Skeletal muscle tissue (tissue), 4 donors: ENCODE measurements around the gene BCKDK. TPM values are rescaled to one million over a fixed set of nuclear protein-coding genes. Genes with fewer than 3 reads are reported as not detected.
A peak's percentile ranks its signal among the peaks of the same experiment; 100 is the strongest.
"Not testable (repeated sequence)": the region's sequence is repeated elsewhere in the genome, so short reads cannot be mapped to it uniquely, and the experiment has no call there.

ENCODE experiments used
- H3K27ac ChIP-seq: one replicate; pipeline ENCODE4 v1.7.0; 2013; ENCODE audit warnings: mild to moderate bottlenecking, low read depth, low read length, inconsistent platforms
- H3K27me3 ChIP-seq, 3 donors: one replicate each; pipeline ENCODE4 v1.7.0; 2013; ENCODE audit warnings: low read length in 3 of 3; ENCODE audit not compliant: control insufficient read depth in 3 of 3, insufficient read depth in 3 of 3
- H3K36me3 ChIP-seq, 3 donors: one replicate each; pipeline ENCODE4 v1.7.0; 2013; ENCODE audit warnings: low read length in 3 of 3; ENCODE audit not compliant: control insufficient read depth in 3 of 3, insufficient read depth in 3 of 3
- H3K4me1 ChIP-seq, 3 donors: one replicate each; pipeline ENCODE4 v1.7.0; 2013; ENCODE audit warnings: low read length in 3 of 3, mild to moderate bottlenecking in 3 of 3; ENCODE audit not compliant: control insufficient read depth in 3 of 3, insufficient read depth in 3 of 3
- H3K4me3 ChIP-seq, 3 donors: one replicate each; pipeline ENCODE4 v1.7.0; 2013; ENCODE audit warnings: low read length in 3 of 3
- H3K9ac ChIP-seq, 3 donors: one replicate each; pipeline ENCODE4 v1.7.0; 2013; ENCODE audit warnings: low read length in 3 of 3, mild to moderate bottlenecking in 3 of 3, moderate library complexity in 2 of 3, low read depth in 1 of 3
- H3K9me3 ChIP-seq, 3 donors: one replicate each; pipeline ENCODE4 v1.7.0; 2013; ENCODE audit warnings: low read length in 3 of 3; ENCODE audit not compliant: control insufficient read depth in 3 of 3
- total RNA-seq: library from RNA; depleted of rRNA; stranded (reverse); fragments of >200 nt; gene quantifications from one replicate; pipeline ENCODE4 v1.2.3, GENCODE V29; 2014
- donor health status: Osteomylitis.

Gene BCKDK
- total RNA-seq, 1 donor from 2014 or later, result 8.9 TPM

DNA sequence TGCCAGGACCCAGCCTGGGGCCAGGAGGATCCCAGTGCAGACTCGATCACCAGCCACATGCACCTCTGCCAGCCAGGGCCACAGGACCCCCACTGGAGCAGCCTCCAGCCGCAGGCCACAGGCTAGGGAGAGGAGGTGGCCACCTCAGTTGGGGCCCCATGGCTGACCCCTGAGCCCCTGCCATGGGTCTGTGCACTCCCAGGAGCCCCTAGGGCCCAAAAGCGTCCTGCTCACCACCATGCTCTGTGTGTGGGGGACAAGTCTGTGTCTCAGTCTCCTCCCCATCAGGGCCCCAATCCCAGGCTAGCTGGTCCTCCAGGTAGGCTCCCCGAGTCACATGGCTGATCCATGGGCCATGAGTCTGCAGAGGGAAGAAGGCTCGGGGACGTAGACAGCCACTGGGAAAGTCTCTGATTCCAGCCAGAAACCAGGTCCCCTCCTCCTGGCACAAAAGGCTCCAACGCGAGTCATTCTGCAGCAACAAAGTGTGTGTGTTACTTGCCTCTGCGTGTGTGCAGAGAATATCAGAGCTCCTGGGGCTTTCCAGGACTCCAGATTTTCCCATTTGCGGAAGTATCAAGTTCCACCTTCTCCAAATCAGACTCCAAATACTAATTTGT lies 33.4 kb downstream of the BCKDK start:
- Histone ChIP-seq H3K9ac (peak overlapping the region; percentile 48 to 88 (median 55)), H3K4me3 (peak overlapping the region; percentile 51 to 71 (median 58)), H3K27me3 (peaks cover 0 to 3% (median 2%) of the 10 kb centered on the region in 3 donors), H3K36me3 (no peaks in the 10 kb centered on the region), H3K4me1 (peaks cover 24 to 30% (median 26%) of the 10 kb centered on the region in 3 donors), H3K9me3 (no peaks in the 10 kb centered on the region), H3K27ac (peak overlapping the region; percentile 70)

DNA sequence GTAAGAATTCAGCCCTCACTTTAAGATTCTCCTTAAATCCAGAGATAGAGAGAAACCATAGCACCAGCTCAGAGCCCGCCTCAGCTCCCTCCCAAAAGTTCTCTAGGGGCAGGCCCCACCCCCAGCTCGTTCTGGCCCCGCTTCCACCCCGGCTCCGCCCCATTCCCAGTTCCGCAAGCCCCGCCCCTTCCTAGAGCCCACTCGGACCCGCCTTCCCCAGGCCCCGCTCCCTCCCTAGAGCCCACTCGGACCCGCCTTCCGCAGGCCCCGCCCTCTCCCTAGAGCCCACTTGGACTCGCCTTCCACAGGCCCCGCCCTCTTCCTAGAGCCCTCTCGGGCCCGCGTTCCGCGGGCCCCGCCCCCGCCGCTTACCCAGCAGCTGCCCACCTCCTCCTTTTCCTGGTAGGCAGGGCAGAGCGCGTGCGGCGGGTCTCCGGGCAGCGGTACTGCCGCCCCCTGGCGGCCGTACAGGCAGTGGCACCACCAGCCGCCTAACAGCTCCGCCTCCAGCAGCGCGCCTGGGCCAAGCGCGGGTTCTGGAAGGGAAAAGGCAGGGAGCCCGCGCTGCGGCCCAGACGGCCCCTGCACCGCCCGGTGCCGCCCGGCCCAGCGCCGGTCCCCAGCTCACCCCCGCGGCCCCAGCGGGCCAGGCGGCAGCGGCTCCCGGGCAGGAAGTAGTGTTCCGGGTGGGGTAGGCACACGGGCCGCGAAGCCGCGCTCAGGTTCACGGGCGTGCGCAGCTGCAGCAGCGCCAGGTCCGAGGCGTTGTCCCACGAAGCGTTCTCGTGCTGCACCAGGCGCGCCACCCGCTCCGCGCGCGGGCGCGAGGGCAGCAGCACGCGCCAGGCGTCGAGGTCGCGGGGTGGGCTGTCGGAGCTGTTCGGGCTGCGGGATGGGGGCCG lies 34.2 kb downstream of the BCKDK start:
- Histone ChIP-seq H3K9ac (peak overlapping the region; percentile 59 to 88 (median 74)), H3K27me3 (peaks cover under 1 to 3% (median 2%) of the 10 kb centered on the region in 3 donors), H3K27ac (peak overlapping the region; percentile 70), H3K4me1 (peaks cover 24 to 30% (median 26%) of the 10 kb centered on the region in 3 donors), H3K36me3 (no peaks in the 10 kb centered on the region), H3K9me3 (no peaks in the 10 kb centered on the region), H3K4me3 (peak overlapping the region; percentile 71 to 76 (median 72))

DNA sequence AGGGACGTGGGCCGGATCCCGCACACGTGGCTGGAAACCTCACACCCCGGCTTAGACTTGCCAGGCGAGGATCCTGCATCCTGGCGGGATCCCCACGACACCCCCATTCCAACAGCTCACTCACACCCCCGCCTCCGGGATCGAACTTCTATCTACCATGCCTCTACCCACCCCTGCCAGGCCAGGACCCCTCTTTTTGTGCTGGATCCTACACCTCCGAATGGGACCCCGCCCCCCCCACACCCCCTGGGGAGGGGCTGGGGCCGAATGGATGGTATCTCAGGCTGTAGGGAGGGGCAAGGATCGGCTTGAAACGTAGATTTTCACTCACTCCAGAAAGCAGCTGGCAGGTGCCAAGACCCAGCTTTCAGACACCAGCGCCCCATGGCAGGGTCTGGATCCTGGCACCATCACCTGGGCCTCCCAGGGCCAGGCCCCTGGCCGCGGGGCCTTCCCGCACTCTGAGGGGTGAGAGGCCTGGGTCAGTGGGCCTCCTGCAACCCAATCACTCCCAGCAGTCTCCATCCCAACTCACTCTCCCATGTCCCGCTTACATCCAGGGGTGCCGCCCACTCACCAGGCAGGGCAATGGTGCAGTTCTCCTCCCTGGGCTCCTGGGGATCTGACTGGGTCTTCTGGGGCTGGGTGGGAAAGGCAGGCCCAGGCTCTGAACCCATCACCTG lies 35.0 kb downstream of the BCKDK start:
- H3K27me3 ChIP-seq, result peaks cover 6 to 8% (median 7%) of the 10 kb centered on the region in 3 donors
- peak overlapping the region; percentile 70 for H3K27ac ChIP-seq
- peak overlapping the region; percentile 43 to 76 (median 72) for H3K4me3 ChIP-seq
- H3K4me1 ChIP-seq, result peaks cover 24 to 28% (median 25%) of the 10 kb centered on the region in 3 donors
- peak overlapping the region; percentile 59 to 88 (median 74) for H3K9ac ChIP-seq
- H3K9me3 ChIP-seq, result no peaks in the 10 kb centered on the region
- no peaks in the 10 kb centered on the region for H3K36me3 ChIP-seq

DNA sequence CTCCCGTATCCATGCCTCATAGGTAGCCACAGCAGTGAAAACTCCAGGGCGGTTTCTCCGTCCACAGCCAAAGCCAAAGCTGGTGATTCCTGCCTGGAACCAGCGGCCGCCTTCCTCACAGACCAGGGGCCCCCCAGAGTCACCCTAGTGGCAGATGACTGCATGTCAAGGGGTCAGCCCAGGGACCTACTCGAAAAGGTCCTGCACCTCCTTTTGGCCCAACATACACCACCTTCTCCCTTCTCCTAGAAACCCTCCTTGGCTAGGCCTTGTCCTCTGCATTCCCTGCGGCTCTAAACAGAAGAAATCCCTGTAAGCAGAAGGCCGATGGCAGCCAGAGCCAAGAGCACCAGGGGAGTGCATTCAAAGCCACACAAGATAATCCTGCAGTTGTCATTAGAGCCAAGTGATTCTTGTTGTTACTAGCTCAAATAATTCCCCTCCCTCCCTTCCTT lies 35.5 kb downstream of the BCKDK start:
- Histone ChIP-seq H3K4me3 (no peak overlapping the region), H3K27me3 (peaks cover 8 to 13% (median 12%) of the 10 kb centered on the region in 3 donors), H3K36me3 (no peaks in the 10 kb centered on the region), H3K4me1 (peaks cover 18 to 22% (median 20%) of the 10 kb centered on the region in 3 donors), H3K27ac (no peak overlapping the region), H3K9ac (no peak overlapping the region), H3K9me3 (no peaks in the 10 kb centered on the region)

DNA sequence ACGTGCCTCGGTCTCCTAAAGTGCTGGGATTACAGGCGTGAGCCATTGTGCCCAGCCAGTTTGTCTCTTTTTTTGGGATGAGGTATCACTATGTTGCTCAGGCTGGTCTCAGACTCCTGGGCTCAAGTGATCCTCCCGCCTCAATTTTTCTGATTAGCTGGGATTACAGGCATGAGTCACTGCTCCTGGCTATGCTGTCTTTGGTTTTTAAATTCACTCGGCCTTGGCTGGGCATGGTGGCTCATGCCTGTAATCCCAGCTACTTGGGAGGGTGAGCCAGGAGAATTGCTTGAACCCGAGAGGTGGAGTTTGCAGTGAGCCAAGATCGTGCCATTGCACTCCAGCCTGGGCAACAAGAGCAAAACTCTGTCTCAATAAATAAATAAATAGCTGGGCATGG lies 36.2 kb downstream of the BCKDK start:
- H3K36me3 ChIP-seq, H3K9ac ChIP-seq, H3K27ac ChIP-seq, H3K4me3 ChIP-seq, H3K9me3 ChIP-seq: not testable (repeated sequence)
- H3K27me3 ChIP-seq, result peaks cover 8 to 14% (median 12%) of the 10 kb centered on the region in 3 donors
- H3K4me1 ChIP-seq, result peaks cover 11 to 15% (median 14%) of the 10 kb centered on the region in 3 donors

DNA sequence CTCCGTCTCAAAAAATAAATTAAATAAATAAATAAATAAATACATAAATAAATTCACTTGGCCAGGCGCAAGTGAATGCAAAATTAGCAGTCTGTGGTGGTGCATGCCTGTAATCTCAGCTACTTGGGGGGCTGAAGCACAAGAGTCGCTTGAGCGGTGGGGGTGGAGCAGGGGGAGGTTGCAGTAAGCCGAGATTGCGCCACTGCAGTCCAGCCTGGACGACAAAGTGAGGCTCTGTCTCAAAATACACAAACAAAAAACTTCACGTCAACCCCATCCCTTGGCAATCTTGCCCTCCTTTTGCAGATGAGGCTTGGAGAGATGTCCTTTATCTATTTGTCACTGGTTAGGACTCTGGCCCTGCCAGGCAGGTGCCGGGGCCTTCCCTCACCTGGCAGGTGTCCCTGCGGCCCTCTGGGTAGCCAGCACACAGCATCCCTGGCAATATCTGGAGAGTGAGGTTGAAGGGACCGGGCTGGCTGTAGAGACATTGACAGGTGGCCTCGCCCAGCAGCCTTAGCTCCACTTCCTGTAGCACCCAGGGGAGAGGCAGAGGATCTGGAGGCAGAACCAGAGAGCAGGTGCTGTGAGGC lies 37.3 kb downstream of the BCKDK start:
- Histone ChIP-seq H3K9me3 (no peaks in the 10 kb centered on the region), H3K27me3 (peaks cover 8 to 14% (median 12%) of the 10 kb centered on the region in 3 donors), H3K4me3 (no peak overlapping the region), H3K36me3 (no peaks in the 10 kb centered on the region), H3K9ac (no peak overlapping the region), H3K4me1 (peaks cover 17 to 20% (median 17%) of the 10 kb centered on the region in 3 donors), H3K27ac (no peak overlapping the region)

DNA sequence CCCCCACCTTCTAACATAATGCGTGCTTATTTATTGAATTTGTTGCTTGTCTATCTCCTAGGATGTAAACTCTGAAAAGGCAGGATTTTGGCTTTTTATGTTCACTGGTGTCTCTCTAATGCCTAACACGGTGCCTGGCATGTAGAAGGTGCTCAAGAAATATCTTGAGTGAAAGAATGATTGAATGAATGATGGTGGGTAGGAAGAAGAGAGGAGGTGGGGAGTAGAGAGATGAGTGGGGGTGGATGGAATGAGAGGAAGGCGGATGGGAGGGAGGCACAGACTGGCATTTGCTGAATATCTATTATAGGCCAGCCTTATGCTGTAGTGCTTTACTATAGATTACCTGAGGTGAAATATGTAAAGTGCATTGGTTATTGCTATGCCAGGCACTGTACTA lies 39.4 kb downstream of the BCKDK start:
- Histone ChIP-seq H3K9ac (no peak overlapping the region), H3K27me3 (peaks cover 8 to 14% (median 12%) of the 10 kb centered on the region in 3 donors), H3K4me3 (no peak overlapping the region)

DNA sequence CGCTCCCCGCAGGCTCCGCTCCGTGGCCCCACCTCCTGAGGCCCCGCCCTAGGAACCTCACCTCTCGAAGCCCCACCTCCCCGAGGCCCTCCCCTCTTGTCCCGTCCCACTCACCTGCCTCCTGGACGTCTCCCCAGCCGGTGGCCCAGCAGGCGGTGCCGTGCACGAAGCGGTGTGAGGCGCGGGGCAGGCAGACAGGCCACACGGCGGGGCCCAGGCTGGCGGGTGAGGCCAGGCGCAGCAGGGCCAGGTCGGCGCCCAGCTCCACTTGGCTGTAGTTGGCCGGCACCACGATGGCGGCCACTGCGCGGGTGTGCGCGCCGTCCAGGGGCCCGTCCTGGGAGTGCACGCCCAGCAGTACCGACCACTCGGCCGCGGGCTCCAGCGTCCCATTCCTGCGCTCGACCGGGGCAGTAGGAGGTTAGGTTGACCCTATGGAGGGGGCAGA lies 40.1 kb downstream of the BCKDK start:
- Histone ChIP-seq H3K4me1 (peaks cover 4 to 6% (median 5%) of the 10 kb centered on the region in 3 donors), H3K27ac (no peak overlapping the region), H3K9me3 (no peaks in the 10 kb centered on the region), H3K9ac (no peak overlapping the region), H3K4me3 (no peak overlapping the region), H3K36me3 (no peaks in the 10 kb centered on the region), H3K27me3 (peaks cover 8 to 14% (median 12%) of the 10 kb centered on the region in 3 donors)

More for the DNA sequence above, 39.4 kb downstream of the BCKDK start:
- H3K27ac ChIP-seq, result no peak overlapping the region
- no peaks in the 10 kb centered on the region for H3K9me3 ChIP-seq
- H3K36me3 ChIP-seq, result no peaks in the 10 kb centered on the region
- H3K4me1 ChIP-seq, result peaks cover 8 to 9% (median 9%) of the 10 kb centered on the region in 3 donors

DNA sequence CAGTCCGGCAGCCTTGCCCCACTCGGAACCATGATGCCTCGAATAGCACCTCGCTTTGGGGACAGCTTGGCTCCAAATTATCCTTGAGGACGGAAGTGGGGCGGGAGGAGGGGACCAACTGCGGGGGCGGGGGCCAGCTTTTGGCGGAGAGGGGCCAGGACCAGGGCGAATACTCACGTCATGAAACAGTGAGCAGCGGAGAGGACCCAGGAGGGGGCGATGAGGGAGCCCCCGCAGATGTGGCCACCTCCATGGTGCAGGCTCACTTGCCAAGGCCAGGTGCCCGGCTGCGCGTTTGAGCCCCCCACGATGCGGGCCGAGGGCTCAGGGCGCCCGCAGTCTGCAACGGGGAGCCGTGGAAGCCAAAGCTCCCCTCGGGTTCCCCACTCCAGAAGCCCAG lies 40.7 kb downstream of the BCKDK start:
- Histone ChIP-seq H3K27me3 (peaks cover 8 to 14% (median 12%) of the 10 kb centered on the region in 3 donors), H3K4me3 (no peak overlapping the region), H3K4me1 (peaks cover 4 to 6% (median 5%) of the 10 kb centered on the region in 3 donors), H3K27ac (no peak overlapping the region), H3K36me3 (no peaks in the 10 kb centered on the region), H3K9me3 (no peaks in the 10 kb centered on the region), H3K9ac (no peak overlapping the region)
